GM12878 (cell line): Measurements from ENCODE around the gene SLC23A1.

Experiments used
- PAX8 ChIP-seq: fragments of 450-650 bp; IDR thresholded peaks from 2 replicates; pipeline ENCODE4 v1.6.1; 2017; ENCODE audit warnings: mild to moderate bottlenecking, moderate library complexity
- RB1 ChIP-seq: fragments of 450-650 bp; formaldehyde crosslinking; IDR thresholded peaks from 2 replicates; pipeline ENCODE4 v1.6.1; 2017; ENCODE audit warnings: mild to moderate bottlenecking, borderline replicate concordance
- TF ChIP-seq, protein P1 (sequence below): IDR thresholded peaks from 2 replicates; pipeline ENCODE4 v1.6.1; 2011; ENCODE audit warnings: borderline replicate concordance, low read depth, mild to moderate bottlenecking, moderate library complexity, mixed read lengths, low read length; ENCODE audit not compliant: insufficient read depth; ENCODE audit errors: extremely low read length
- TF ChIP-seq, protein P2 (sequence below), 3 experiments: IDR thresholded peaks in 2 of 3; conservative IDR thresholded peaks in 1 of 3; 2 replicates each; pipeline ENCODE4 v1.5.1; 2011; ENCODE audit warnings: low read depth in 3 of 3, low read length in 3 of 3, mild to moderate bottlenecking in 3 of 3, control low read depth in 2 of 3, moderate library complexity in 2 of 3, inconsistent platforms in 1 of 3, mixed read lengths in 1 of 3; ENCODE audit not compliant: control insufficient read depth in 2 of 3, insufficient read depth in 1 of 3; ENCODE audit errors: extremely low read depth in 1 of 3
- TF ChIP-seq, protein P3 (sequence below): IDR thresholded peaks from 2 replicates; pipeline ENCODE4 v1.6.1; 2011; ENCODE audit warnings: low read depth, mild to moderate bottlenecking, low read length, moderate library complexity, borderline replicate concordance; ENCODE audit errors: extremely low read depth

DNA sequence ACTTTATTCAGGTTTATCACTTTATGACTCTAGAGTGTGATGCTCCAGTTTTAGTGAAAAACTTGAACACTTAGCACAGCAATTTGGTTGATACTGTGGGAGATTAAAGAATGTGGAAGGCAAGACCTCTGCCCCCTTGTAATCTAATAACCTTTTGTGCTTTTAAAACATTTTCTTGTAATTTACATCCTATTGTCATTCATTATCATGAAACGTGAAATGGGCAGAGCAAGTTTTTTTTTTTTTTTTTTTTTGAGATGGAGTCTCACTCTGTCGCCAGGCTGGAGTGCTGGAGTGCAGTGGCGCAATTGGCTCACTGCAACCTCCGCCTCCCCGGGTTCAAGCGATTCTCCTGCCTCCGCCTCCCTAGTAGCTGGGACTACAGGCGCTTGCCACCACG is 39.6 kb downstream of the SLC23A1 start:
- TF ChIP-seq, protein P1, sequence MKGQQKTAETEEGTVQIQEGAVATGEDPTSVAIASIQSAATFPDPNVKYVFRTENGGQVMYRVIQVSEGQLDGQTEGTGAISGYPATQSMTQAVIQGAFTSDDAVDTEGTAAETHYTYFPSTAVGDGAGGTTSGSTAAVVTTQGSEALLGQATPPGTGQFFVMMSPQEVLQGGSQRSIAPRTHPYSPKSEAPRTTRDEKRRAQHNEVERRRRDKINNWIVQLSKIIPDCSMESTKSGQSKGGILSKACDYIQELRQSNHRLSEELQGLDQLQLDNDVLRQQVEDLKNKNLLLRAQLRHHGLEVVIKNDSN: no peak
- TF ChIP-seq PAX8 (no peak), RB1 (no peak)
- TF ChIP-seq, protein P2, sequence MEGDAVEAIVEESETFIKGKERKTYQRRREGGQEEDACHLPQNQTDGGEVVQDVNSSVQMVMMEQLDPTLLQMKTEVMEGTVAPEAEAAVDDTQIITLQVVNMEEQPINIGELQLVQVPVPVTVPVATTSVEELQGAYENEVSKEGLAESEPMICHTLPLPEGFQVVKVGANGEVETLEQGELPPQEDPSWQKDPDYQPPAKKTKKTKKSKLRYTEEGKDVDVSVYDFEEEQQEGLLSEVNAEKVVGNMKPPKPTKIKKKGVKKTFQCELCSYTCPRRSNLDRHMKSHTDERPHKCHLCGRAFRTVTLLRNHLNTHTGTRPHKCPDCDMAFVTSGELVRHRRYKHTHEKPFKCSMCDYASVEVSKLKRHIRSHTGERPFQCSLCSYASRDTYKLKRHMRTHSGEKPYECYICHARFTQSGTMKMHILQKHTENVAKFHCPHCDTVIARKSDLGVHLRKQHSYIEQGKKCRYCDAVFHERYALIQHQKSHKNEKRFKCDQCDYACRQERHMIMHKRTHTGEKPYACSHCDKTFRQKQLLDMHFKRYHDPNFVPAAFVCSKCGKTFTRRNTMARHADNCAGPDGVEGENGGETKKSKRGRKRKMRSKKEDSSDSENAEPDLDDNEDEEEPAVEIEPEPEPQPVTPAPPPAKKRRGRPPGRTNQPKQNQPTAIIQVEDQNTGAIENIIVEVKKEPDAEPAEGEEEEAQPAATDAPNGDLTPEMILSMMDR (IDR thresholded peaks at IDR 0.05 in 2 of 3, conservative IDR thresholded peaks at IDR 0.05 in 1 of 3; ENCODE audit: control insufficient read depth in 2 of 3, extremely low read depth in 1 of 3, insufficient read depth in 1 of 3, low read depth in 3 of 3, low read length in 3 of 3): no peak
- TF ChIP-seq, protein P3, sequence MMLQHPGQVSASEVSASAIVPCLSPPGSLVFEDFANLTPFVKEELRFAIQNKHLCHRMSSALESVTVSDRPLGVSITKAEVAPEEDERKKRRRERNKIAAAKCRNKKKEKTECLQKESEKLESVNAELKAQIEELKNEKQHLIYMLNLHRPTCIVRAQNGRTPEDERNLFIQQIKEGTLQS: no peak
